GM10248 (cell line): ENCODE data around the gene TEX13D.

Source experiments
- CTCF ChIA-PET: fragments of 300-600 bp; sonication (Branson Sonifier 250); formaldehyde crosslinking; extraction: SDS; loops from one replicate; lab custom pipeline; 2021; ENCODE audit warnings: antibody characterized with exemption; lab: Yijun Ruan, JAX
- POLR2A ChIA-PET: fragments of 350-650 bp; sonication (Branson Sonifier 250); formaldehyde crosslinking; extraction: SDS; loops from one replicate; lab custom pipeline; 2020; ENCODE audit warnings: antibody characterized with exemption; lab: Yijun Ruan, JAX
- DNase-seq: peaks from one replicate; pipeline ENCODE4 v3.0.0; 2012; ENCODE audit errors: extremely low spot score
- TF ChIP-seq, protein P1 (sequence below): IDR thresholded peaks from 2 replicates; pipeline ENCODE4 v1.5.1; 2012; ENCODE audit warnings: mild to moderate bottlenecking, low read depth; ENCODE audit errors: extremely low read depth, missing control alignments, control extremely low read depth

Gene TEX13D

DNA sequence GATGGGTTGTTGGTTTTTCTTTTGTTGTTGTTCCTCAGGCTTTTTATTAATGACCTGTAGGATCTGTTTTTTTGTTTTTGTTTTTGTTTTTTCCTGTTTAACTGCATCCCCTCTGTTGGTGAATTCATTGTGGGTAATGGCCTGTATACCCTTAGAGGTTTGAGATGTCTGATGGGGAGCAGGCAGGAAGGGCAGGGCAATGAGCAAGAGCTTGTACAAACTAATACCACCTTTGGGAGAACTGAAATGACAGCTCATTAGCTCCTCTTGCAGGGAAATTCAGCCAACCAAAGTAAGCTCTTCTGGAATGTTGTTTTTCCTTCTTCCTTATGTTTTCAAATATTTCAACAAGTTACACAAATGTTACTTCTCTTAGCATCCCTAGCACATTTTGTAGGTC, 37.3 kb downstream of the TEX13D start:
- ChIA-PET POLR2A (no interaction called here), CTCF (no interaction called here)
- TF ChIP-seq, protein P1, sequence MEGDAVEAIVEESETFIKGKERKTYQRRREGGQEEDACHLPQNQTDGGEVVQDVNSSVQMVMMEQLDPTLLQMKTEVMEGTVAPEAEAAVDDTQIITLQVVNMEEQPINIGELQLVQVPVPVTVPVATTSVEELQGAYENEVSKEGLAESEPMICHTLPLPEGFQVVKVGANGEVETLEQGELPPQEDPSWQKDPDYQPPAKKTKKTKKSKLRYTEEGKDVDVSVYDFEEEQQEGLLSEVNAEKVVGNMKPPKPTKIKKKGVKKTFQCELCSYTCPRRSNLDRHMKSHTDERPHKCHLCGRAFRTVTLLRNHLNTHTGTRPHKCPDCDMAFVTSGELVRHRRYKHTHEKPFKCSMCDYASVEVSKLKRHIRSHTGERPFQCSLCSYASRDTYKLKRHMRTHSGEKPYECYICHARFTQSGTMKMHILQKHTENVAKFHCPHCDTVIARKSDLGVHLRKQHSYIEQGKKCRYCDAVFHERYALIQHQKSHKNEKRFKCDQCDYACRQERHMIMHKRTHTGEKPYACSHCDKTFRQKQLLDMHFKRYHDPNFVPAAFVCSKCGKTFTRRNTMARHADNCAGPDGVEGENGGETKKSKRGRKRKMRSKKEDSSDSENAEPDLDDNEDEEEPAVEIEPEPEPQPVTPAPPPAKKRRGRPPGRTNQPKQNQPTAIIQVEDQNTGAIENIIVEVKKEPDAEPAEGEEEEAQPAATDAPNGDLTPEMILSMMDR: no peak
- DNase-seq: no peak

DNA sequence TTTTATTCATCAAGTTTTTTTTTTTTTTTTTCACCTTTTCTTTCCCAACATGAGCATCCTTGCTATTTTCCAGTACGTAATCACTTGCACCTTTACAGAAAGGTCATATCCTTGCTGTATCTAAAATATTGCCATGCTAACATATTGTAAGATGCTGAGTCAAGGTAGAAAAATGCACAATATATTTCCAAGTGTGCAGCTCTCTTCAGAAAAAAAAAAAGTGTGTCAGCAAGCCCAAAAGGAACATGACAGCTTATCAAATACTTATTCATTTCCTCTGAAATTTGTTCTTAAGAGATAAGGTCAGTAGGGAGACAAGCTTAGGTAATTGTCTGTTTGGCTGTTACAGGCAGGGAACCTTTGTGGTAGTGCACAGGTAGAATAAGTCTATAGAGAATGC, 40.9 kb downstream of the TEX13D start:
- POLR2A ChIA-PET: no interaction called here

DNA sequence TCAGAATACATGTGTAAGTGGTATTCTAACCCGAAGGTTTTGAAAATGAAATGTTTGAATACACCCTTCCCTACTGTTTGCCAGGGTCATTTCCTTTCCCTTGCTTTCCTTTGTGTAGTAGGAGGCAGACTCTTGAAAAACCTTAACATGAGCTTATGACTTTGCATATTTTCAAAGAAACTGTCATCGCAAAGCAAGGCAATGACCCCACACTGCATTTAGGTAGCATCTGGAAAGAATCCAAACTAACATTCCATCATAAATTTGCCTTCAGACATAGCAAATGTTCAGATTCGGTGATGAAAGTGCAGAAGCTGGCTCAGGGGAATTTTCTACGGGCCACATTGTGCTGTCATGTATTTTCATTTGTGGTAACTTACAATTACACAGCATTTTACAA, 46.2 kb downstream of the TEX13D start:
- CTCF ChIA-PET: no interaction called here
- no peak for DNase-seq
- POLR2A ChIA-PET: no interaction called here

More for the DNA sequence above, 40.9 kb downstream of the TEX13D start:
- TF ChIP-seq, protein P1: no peak
- no peak for DNase-seq
- CTCF ChIA-PET: interaction anchor here (1.3 to 2.0 kb wide), 2 partner anchors 15 to 25 kb away, joined by 4 read pairs; no protein-coding TSS in a partner anchor

DNA sequence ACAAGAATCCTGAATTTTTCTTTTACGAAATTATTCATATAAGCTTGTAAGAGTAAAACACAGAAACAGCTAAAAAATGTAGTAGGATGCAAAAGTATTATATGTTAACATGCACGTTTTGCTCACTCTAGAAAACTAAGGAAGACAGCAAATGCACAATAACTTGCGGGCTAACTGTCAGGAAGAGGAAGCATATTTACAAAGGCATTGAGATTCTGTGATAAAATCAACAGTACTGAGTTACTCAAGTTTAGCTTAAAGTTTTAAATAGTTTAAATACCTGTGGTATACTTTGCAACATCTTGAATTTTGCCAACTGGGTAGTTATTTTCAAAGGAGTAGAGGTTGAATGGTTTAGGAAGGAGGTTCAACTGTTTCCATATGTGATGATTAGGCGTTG, 50.9 kb downstream of the TEX13D start:
- no peak for DNase-seq
- ChIA-PET POLR2A (no interaction called here), CTCF (interaction anchor here (1.4 kb wide), 1 partner anchor 550 kb away, joined by 3 read pairs; no protein-coding TSS in a partner anchor)
- TF ChIP-seq, protein P1: no peak

More for the DNA sequence above, 46.2 kb downstream of the TEX13D start:
- TF ChIP-seq, protein P1: no peak

DNA sequence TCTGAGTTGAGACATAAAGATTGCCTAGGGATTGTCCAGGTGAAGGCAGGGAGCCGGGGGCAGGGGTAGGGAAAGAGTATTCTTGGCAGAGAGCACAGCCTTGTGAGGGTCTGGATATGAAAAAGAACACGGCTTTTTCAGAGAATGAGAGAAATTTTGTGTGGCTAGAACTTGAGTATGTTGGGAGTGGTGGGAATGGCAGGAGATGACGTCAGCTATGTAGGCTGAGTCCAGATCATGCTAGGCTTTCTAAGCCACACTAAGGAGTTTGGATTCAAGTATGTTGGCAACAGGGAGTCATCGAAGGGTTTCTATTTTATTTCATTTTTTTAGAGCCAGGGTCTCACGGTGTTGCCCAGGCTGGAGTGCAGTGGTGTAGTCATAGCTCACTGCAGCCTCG, 53.9 kb downstream of the TEX13D start:
- no peak for DNase-seq
- POLR2A ChIA-PET: no interaction called here
- TF ChIP-seq, protein P1: no peak
- CTCF ChIA-PET: no interaction called here
